Stimulated activated CD4-positive, alpha-beta T cell treated with anti-CD3 and anti-CD28 coated beads, Interleukin-4, amount 100 ng/mL, for 24 hours (primary cell): Measurements from ENCODE around the gene FEV.

Experiments used
- DNase-seq: peaks from one replicate; pipeline ENCODE4 v3.0.0-alpha.2; 2020

FEV gene

GRCh38 chr2:219016721-219017120, 31.7 kb upstream of the FEV start:
- DNase-seq, result no peak

GRCh38 chr2:219010873-219011272, 25.9 kb upstream of the FEV start:
- DNase-seq, result no peak

- no peak for DNase-seq
Observed at GRCh38 chr2:219010162-219010756, 25.3 kb upstream of the FEV start.

DNA sequence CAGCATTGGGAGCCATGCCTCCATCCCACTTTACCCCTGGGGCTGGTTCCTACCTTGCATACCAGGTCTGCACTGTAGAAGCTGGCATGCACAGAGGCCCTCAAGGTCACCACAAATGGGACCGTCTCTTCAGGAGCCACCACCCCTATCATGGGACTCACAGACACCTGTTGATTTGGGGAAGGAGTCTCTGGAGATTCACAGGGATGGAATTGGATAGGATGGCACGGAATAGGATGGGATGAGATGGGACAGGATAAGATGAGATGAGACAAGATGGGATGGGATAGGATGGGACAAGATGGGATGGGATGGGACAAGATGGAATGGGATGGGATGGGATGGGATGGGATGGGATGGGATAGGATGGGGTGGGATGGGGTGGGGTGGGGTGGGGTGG, 24.3 kb upstream of the FEV start:
- DNase-seq, result no peak

GRCh38 chr2:219003979-219004378, 19.0 kb upstream of the FEV start:
- no peak for DNase-seq

GRCh38 chr2:219003267-219003634, 18.3 kb upstream of the FEV start:
- DNase-seq, result no peak

- peak; percentile 53 for DNase-seq
Observed at GRCh38 chr2:219002395-219003266, 17.6 kb upstream of the FEV start.

GRCh38 chr2:219001577-219002394, 16.8 kb upstream of the FEV start:
- DNase-seq, result peak; percentile 29

DNA sequence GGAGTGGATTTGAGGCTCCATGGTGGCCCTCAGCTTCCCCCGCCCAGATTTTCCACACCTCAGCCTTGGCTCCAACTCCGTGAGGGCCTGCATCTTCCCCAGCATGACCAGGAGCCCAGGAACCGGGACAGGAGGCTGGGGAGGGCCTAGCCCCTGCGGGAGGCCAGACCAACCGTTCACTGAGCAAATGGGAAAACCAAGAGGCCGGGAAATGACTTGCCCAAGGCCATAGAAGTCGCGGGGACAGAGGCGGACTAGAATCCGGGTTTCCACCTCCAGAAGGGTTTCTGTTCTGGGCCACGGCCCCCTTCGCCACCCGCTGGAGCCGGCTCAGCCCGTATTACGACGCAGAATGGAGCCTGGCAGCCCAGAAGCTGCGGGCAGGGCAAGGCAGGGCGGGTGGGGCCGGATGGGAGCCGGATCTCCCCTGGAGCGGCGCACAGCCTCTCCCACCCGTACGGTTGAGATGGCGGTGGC, 16.2 kb upstream of the FEV start:
- no peak for DNase-seq

DNA sequence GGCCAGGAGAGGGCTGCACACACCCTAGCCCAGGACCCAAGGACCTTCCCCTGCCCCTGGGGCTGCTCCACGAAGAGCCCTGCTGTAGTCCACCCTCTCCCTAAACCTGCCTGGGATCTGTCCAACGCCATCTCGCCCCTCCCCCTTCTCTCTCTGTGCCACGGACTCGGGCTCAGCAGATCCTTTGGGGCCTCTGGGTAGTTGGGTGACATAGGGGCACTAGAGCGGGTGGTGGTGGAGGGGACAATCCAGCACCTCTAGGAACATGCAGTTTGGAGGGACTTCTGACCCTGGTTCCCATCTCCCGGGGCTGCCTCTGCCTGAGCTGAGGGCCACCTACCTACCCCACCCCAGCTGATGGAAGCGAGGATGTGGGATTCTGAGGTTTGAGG, 15.6 kb upstream of the FEV start:
- no peak for DNase-seq

- no peak for DNase-seq
Observed at GRCh38 chr2:218999881-219000568, 15.0 kb upstream of the FEV start.

DNA sequence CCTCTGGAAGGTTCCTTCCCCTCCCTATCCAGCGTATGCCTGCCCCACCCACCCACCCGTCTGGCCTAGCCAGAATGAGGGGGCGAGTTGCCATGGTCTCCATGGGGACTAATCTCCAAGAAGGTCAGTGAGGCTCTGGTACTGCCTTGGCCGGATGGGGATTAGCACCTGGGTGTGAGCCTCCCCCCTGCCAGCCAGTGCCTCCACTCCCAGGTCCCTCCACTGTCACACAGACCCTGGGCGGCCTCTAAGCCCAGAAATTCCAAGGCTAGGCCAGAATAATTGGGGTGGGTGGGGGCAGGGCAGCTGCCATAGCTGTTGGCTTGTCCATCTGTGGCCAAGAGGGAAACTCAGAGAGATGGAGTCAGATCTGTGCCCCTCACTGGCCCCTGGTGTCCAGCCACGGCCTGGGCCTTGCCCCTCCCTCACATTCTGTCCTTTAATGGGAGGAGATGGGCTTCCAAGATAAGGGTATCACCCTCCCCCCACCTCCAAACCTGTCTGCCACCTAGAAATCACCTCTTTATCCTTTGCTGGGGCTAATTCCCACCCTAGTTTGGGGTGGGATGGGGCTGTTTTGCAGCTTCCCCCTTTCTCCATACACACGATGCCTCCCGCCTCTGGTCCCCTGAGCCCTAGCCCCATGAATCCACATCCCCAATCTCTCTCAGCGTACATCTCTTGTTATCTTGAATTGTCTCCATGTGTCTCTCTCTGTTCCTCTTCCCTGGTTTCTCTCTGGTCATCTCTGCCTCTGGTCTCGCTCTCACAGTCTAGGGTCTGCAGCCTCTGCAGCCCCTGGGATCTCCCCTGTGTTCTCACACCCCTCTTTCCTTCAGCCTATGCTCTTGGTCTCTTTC, 14.3 kb upstream of the FEV start:
- DNase-seq, result no peak

GRCh38 chr2:218998414-218999002, 13.5 kb upstream of the FEV start:
- no peak for DNase-seq

- no peak for DNase-seq
Observed at GRCh38 chr2:218997731-218998130, 12.7 kb upstream of the FEV start.

DNA sequence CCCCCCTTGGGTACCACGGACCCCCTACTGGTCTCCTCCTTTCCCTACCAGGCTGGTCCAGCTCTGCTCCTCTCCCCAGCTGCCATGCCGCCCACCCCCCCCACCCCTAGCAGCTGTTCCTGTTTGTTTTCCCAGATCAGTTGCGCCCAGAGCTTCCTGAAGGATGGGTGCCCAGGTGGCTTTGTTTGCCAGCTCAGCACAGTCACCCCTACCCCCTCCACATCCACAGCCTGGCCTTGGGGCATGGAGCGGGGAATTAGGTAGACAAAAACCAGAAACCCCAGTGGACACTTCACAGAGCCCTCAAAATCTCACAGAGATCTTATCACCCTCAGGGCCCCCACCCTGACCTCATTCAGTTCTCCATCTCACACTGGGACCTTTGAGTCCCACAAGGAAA, 12.0 kb upstream of the FEV start:
- no peak for DNase-seq

DNA sequence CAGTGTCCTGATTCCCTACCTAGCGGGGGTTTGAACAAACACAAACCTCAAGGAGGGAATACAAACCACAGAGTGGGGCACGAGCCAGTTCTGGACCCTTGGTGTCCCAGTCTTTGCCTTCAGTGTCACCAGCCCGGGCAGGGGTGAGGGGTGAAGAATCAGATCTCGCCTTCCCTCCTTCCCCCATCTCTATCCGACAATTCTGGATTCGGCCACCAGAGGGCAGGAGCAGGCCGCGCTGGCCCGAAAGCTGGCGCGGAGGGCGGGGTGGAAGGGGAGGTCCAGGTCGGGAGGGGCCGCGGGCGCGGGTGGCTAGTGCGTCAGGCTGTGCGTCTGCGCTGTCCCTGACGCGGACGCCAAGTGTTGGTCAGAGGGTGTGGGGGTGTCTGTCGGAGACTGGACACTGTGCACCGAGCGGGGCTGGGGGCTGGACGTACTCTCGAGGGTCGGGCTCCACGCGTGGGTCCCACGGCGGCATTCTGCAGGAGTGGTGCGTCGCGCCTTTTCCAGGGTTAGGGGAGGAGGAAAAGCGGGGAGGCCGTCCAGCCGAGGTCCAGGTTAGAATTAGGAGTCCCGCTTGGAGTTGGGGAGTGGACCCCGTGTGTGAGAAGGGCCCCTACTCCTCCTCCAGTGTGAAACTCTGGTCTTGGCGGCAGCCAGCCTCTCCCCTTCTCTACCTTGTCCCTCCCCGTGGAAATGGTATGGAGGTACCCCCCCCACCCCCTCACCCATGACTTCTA, 11.2 kb upstream of the FEV start:
- DNase-seq, result peak; percentile 82

DNA sequence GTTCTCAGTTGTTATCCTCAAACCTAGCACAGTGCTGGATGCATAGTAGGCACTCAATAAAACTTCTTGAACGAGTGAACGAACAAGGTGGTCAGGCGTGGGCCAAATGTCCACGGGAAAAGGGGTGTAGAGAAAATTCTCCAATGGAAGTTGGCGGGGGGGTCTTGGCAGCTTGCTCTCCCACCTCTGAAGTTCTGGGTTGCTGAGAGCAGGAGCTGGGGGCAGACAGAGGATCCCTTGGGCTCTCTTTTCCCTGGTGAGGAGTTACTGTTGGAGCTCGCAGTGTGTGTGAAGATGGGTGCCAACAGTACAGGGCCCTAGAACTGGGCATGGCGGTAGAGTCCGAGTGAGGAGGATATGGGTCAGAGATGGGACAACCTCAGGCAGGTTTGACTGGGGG, 10.6 kb upstream of the FEV start:
- no peak for DNase-seq

- no peak for DNase-seq
Observed at GRCh38 chr2:218993345-218994315, 8.6 kb upstream of the FEV start, which contains the start of gene CRYBA2. Gene CRYBA2, minus strand, starts transcription at chr2:218993422. Its CDS starts 246 bp downstream, at chr2:218993176.

- no peak for DNase-seq
Observed at GRCh38 chr2:218992703-218993344, 7.8 kb upstream of the FEV start.
